SK-N-SH treated with all-trans-retinoic acid at 6 μM for 48 hours (cell line): ENCODE measurements around the gene FRG2C.

Source experiments
- ATAC-seq: fragments of 200-7000 bp; cut with Tn5 transposase; 3 replicates; pipeline ENCODE4 v1.9.1; 2020; ENCODE audit warnings: mild to moderate bottlenecking, moderate library complexity
- ARNTL ChIP-seq: fragments of 450-650 bp; formaldehyde crosslinking; IDR thresholded peaks from 2 replicates; pipeline ENCODE4 v1.5.0; 2020; ENCODE audit warnings: low read depth, mild to moderate bottlenecking, moderate library complexity, borderline replicate concordance
- BACH2 ChIP-seq: fragments of 250-450 bp; sonication (Bioruptor Pico); IDR thresholded peaks from 2 replicates; pipeline ENCODE4 v1.9.0; 2021; ENCODE audit warnings: mild to moderate bottlenecking, borderline replicate concordance
- CSDC2 ChIP-seq: fragments of 250-450 bp; sonication (Bioruptor Pico); IDR thresholded peaks from 2 replicates; pipeline ENCODE4 v1.5.0; 2020; ENCODE audit warnings: mild to moderate bottlenecking, moderate library complexity
- ESRRG ChIP-seq: fragments of 250-450 bp; sonication (Bioruptor Pico); IDR thresholded peaks from 2 replicates; pipeline ENCODE4 v1.6.1; 2021; ENCODE audit warnings: mild to moderate bottlenecking
- ISL1 ChIP-seq: fragments of 250-450 bp; sonication (Bioruptor Pico); IDR thresholded peaks from 2 replicates; pipeline ENCODE4 v2.1.2; 2022; ENCODE audit warnings: mild to moderate bottlenecking, moderate library complexity
- PATZ1 ChIP-seq: fragments of 250-450 bp; sonication (Bioruptor Pico); IDR thresholded peaks from 2 replicates; pipeline ENCODE4 v1.8.0; 2020; ENCODE audit warnings: mild to moderate bottlenecking, moderate library complexity, borderline replicate concordance
- RARB ChIP-seq: fragments of 250-450 bp; sonication (Bioruptor Pico); IDR thresholded peaks from 2 replicates; pipeline ENCODE4 v1.8.0; 2021; ENCODE audit warnings: mild to moderate bottlenecking, moderate library complexity
- SNAI2 ChIP-seq: fragments of 250-450 bp; sonication (Bioruptor Pico); IDR thresholded peaks from 2 replicates; pipeline ENCODE4 v1.5.0; 2020; ENCODE audit warnings: mild to moderate bottlenecking, moderate library complexity
- TCF4 ChIP-seq: fragments of 250-450 bp; sonication (Bioruptor Pico); IDR thresholded peaks from 2 replicates; pipeline ENCODE4 v1.8.0; 2021; ENCODE audit warnings: mild to moderate bottlenecking, moderate library complexity, borderline replicate concordance
- TOX ChIP-seq: fragments of 250-450 bp; sonication (Bioruptor Pico); IDR thresholded peaks from 2 replicates; pipeline ENCODE4 v1.8.0; 2021; ENCODE audit warnings: mild to moderate bottlenecking, moderate library complexity, borderline replicate concordance
- ZFP3 ChIP-seq: fragments of 250-450 bp; sonication (Bioruptor Pico); IDR thresholded peaks from 2 replicates; pipeline ENCODE4 v1.5.0; 2020; ENCODE audit warnings: mild to moderate bottlenecking, moderate library complexity
- ZNF565 ChIP-seq: fragments of 450-650 bp; formaldehyde crosslinking; conservative IDR thresholded peaks from 2 replicates; pipeline ENCODE4 v1.5.0; 2020; ENCODE audit warnings: low read depth, mild to moderate bottlenecking, moderate library complexity
- TF ChIP-seq, protein P1 (sequence below): fragments of 250-450 bp; sonication (Bioruptor Pico); IDR thresholded peaks from 2 replicates; pipeline ENCODE4 v1.5.0; 2020; ENCODE audit warnings: mild to moderate bottlenecking, moderate library complexity

The FRG2C gene

GRCh38 chr3:75687323-75687722 is 23.2 kb downstream of the FRG2C start (continued):
- no peak for TF ChIP-seq ISL1 (CRISPR knock-in tag)
- no peak for TF ChIP-seq TCF4 (CRISPR knock-in tag)
- TF ChIP-seq SNAI2 (CRISPR knock-in tag), result no peak
- TF ChIP-seq RARB, result no peak
- TF ChIP-seq, protein P1, sequence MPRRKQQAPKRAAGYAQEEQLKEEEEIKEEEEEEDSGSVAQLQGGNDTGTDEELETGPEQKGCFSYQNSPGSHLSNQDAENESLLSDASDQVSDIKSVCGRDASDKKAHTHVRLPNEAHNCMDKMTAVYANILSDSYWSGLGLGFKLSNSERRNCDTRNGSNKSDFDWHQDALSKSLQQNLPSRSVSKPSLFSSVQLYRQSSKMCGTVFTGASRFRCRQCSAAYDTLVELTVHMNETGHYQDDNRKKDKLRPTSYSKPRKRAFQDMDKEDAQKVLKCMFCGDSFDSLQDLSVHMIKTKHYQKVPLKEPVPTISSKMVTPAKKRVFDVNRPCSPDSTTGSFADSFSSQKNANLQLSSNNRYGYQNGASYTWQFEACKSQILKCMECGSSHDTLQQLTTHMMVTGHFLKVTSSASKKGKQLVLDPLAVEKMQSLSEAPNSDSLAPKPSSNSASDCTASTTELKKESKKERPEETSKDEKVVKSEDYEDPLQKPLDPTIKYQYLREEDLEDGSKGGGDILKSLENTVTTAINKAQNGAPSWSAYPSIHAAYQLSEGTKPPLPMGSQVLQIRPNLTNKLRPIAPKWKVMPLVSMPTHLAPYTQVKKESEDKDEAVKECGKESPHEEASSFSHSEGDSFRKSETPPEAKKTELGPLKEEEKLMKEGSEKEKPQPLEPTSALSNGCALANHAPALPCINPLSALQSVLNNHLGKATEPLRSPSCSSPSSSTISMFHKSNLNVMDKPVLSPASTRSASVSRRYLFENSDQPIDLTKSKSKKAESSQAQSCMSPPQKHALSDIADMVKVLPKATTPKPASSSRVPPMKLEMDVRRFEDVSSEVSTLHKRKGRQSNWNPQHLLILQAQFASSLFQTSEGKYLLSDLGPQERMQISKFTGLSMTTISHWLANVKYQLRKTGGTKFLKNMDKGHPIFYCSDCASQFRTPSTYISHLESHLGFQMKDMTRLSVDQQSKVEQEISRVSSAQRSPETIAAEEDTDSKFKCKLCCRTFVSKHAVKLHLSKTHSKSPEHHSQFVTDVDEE (CRISPR knock-in tag), result no peak
- TF ChIP-seq ESRRG (CRISPR knock-in tag), result no peak
- no peak for TF ChIP-seq ZNF565
- no peak for TF ChIP-seq ARNTL (CRISPR knock-in tag)
- no peak for TF ChIP-seq CSDC2 (CRISPR knock-in tag)
- TF ChIP-seq, all 23 proteins: peak for 0

DNA sequence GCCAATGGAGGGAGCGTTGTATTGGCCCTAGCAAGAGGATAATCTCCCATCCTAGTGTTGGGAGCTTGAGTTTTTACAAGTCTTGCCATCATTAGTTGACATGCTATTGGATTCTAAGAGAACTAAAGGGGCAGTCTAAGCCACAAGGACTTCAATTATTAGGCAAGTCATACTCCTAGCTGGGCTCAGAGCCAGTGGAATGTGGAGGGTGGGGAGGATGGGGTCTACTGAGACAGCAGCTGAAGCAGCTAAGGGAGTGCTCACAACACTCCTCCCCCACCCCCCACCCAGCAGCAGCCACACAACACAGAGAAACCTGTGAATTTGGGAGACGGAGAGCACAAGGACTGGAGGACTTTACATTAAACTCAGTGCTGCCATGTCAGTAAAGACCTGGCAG is 27.9 kb downstream of the FRG2C start:
- TF ChIP-seq BACH2 (no peak), TOX (no peak), PATZ1 (CRISPR knock-in tag) (no peak), ZFP3 (CRISPR knock-in tag) (no peak)
- no peak for ATAC-seq
